Activated CD4-positive, alpha-beta T cell treated with anti-CD3 and anti-CD28 coated beads, Interleukin-2, amount 10 ng/mL, durations not matched to agents 24 days and 14 days (primary cell): ENCODE results near the gene FBXO10. TPM values are rescaled to one million over a fixed set of nuclear protein-coding genes. Genes with fewer than 3 reads are reported as not detected.

Experiments used
- total RNA-seq: library from RNA; stranded (reverse); gene quantifications from 2 replicates; pipeline ENCODE4 v1.2.3, GENCODE V29; 2022

FBXO10 gene
- total RNA-seq, 1 donor from 2014 or later: 2.7 TPM

Other genes with a start within 250 kb of the FBXO10 start
- 72.5 and 76.5 TPM in 2 replicates for gene GRHPR, start 153.7 kb downstream of the FBXO10 start, total RNA-seq
- 9.2 and 9.5 TPM in 2 replicates for gene ZBTB5, start 110.9 kb downstream of the FBXO10 start, total RNA-seq
- 60.0 and 64.0 TPM in 2 replicates for gene POLR1E, start 90.4 kb downstream of the FBXO10 start, total RNA-seq
- gene TOMM5, start 16.2 kb upstream of the FBXO10 start, total RNA-seq: 186 and 193 TPM in 2 replicates
- not detected in 2 replicates for gene FRMPD1, start 74.6 kb upstream of the FBXO10 start, total RNA-seq
- gene TRMT10B, start 177.4 kb upstream of the FBXO10 start, total RNA-seq: 12.4 and 13.2 TPM in 2 replicates
- 104 and 109 TPM in 2 replicates for gene EXOSC3, start 208.7 kb upstream of the FBXO10 start, total RNA-seq
- gene DCAF10, start 224.4 kb upstream of the FBXO10 start, total RNA-seq: 14.5 and 17.8 TPM in 2 replicates